Keratinocyte (primary cell): Measurements from ENCODE around the gene TP73. TPM values are rescaled to one million over a fixed set of nuclear protein-coding genes. Genes with fewer than 3 reads are reported as not detected.

Experiments
- DNase-seq: peaks from one replicate; pipeline ENCODE4 v3.0.0-alpha.2; 2011; ENCODE audit warnings: low read depth, missing footprints, low spot score
- FAIRE-seq: peaks from 2 replicates; lab custom pipeline; 2011; peaks lifted over from hg19 to GRCh38; lab: Jason Lieb, UNC
- H2AFZ ChIP-seq: 2 replicates; pipeline ENCODE4 v1.6.0; 2012; ENCODE audit warnings: low read length, control low read depth, inconsistent platforms; ENCODE audit not compliant: control insufficient read depth
- H3K27ac ChIP-seq: 2 replicates; pipeline ENCODE4 v1.5.1; 2011; ENCODE audit warnings: low read length; ENCODE audit not compliant: control insufficient read depth, insufficient read depth
- H3K27me3 ChIP-seq: 3 replicates; pipeline ENCODE4 v1.6.0; 2011; ENCODE audit warnings: low read length; ENCODE audit not compliant: control insufficient read depth, insufficient read depth; ENCODE audit errors: extremely low read depth
- H3K36me3 ChIP-seq, 2 experiments: 2 replicates in 1 of 2; 3 replicates in 1 of 2; pipeline ENCODE4 v1.5.1; 2011; ENCODE audit warnings: low read length in 2 of 2, mild to moderate bottlenecking in 1 of 2; ENCODE audit not compliant: control insufficient read depth in 2 of 2, insufficient read depth in 2 of 2; ENCODE audit errors: extremely low read depth in 1 of 2
- H3K4me1 ChIP-seq: 3 replicates; pipeline ENCODE4 v1.5.1; 2011; ENCODE audit warnings: low read length; ENCODE audit not compliant: control insufficient read depth, insufficient read depth; ENCODE audit errors: extremely low read depth
- H3K4me2 ChIP-seq: 3 replicates; pipeline ENCODE4 v1.6.0; 2011; ENCODE audit warnings: low read depth, low read length; ENCODE audit not compliant: control insufficient read depth, insufficient read depth; ENCODE audit errors: extremely low read depth
- H3K4me3 ChIP-seq, 3 experiments: fragments of 200-600 bp in 1 of 3; sonication (generic) in 1 of 3; 2 replicates in 2 of 3; 3 replicates in 1 of 3; pipeline ENCODE4 v1.5.1; 2011 to 2016; ENCODE audit warnings: low read length in 3 of 3, mild to moderate bottlenecking in 3 of 3, control low read depth in 2 of 3, inconsistent platforms in 1 of 3, low read depth in 1 of 3, mixed read lengths in 1 of 3, mixed run types in 1 of 3, moderate library complexity in 1 of 3; ENCODE audit not compliant: control insufficient read depth in 2 of 3, insufficient read depth in 2 of 3; ENCODE audit errors: extremely low read depth in 1 of 3
- H3K79me2 ChIP-seq: 2 replicates; pipeline ENCODE4 v1.6.0; 2012; ENCODE audit warnings: low read length; ENCODE audit not compliant: control insufficient read depth, insufficient read depth
- H3K9ac ChIP-seq: 3 replicates; pipeline ENCODE4 v1.6.0; 2011; ENCODE audit warnings: low read length; ENCODE audit not compliant: control insufficient read depth, insufficient read depth; ENCODE audit errors: extremely low read depth
- H3K9me1 ChIP-seq: 3 replicates; pipeline ENCODE4 v1.6.0; 2011; ENCODE audit warnings: low read length; ENCODE audit not compliant: control insufficient read depth, insufficient read depth; ENCODE audit errors: extremely low read depth
- H3K9me3 ChIP-seq: 2 replicates; pipeline ENCODE4 v1.5.1; 2012; ENCODE audit warnings: low read depth, low read length; ENCODE audit not compliant: control insufficient read depth
- H4K20me1 ChIP-seq: 3 replicates; pipeline ENCODE4 v1.6.0; 2011; ENCODE audit warnings: low read length; ENCODE audit not compliant: control insufficient read depth, insufficient read depth; ENCODE audit errors: extremely low read depth
- EZH2 ChIP-seq: IDR thresholded peaks from one replicate; pipeline ENCODE4 v1.6.1; 2012; ENCODE audit warnings: inconsistent platforms, mild to moderate bottlenecking, low read length, moderate library complexity
- dilution Hi-C: fragments of 300-500 bp; cut with MboI; formaldehyde crosslinking; loops from one replicate; pipeline ENCODE4 v1.7.0; 2020; ENCODE audit warnings: low sequenced_read_pairs; ENCODE audit not compliant: extremely low pct_ligation_motif_present
- polyA plus RNA-seq, 5 experiments: library from polyadenylated mRNA; depleted of rRNA in 3 of 5; stranded (reverse) in 3 of 5; stranded (forward) in 1 of 5; unstranded in 1 of 5; fragments of >200 nt; gene quantifications; 1 replicate in 1 of 5; 2 replicates in 3 of 5; 3 replicates in 1 of 5; pipeline versions ENCODE4 v1.2.1 to v1.2.3, GENCODE V29; 2011 to 2012; ENCODE audit warnings: missing spikeins in 2 of 5, low read depth in 1 of 5, low replicate concordance in 1 of 5
- TF ChIP-seq, protein P1 (sequence below), 3 experiments: IDR thresholded peaks in 1 of 3; conservative IDR thresholded peaks in 1 of 3; optimal IDR thresholded peaks in 1 of 3; 2 replicates in 2 of 3; 3 replicates in 1 of 3; pipeline versions ENCODE3 to v1.5.1; 2011; ENCODE audit warnings: low read length in 3 of 3, mild to moderate bottlenecking in 3 of 3, moderate library complexity in 2 of 3, control low read depth in 1 of 3, inconsistent platforms in 1 of 3; ENCODE audit not compliant: insufficient read depth in 2 of 3; ENCODE audit errors: extremely low read depth in 1 of 3

The TP73 gene
- polyA plus RNA-seq, 1 donor (not counting 4 experiments of a cell fraction or from before 2014, with no cell fraction given) = 0.14 TPM

DNA sequence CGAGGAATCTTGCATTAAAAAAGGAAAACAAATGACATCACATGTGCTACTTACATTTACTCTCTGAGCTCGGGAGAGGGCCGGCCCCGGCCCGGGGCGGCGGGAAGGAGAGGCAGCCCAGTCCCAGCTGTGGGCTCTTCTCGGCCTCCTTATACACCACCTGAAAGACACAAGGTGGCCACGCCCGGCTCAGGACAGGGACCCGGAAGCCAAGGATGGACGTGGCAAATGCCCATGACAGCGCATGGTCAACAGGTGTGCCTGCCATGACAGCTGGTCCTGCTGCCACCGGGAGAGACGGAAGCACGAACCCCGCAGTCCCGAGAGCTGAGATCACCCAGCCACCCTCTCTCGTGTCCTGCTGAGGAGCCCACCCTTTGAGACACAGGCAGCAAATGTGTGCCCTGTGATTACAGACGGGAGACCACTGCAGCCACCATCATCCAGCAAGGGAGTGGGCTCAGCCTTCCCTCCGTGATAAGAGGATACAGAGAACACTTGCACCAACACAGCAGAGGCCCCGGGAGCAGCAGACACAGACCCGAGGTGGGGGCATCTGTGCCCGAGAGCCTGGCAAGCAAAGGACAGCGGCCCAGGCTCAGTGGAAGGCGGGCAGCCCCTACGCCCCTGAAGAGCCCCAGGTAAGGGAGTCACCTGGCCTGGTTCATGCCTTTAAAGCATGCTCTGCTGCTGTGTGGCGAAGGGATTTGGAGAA is 18.8 kb upstream of the TP73 start:
- H3K4me1 ChIP-seq = no peaks in the 10 kb centered on the region
- no peak overlapping the region for H3K27ac ChIP-seq
- FAIRE-seq (no peak), DNase-seq (no peak)
- H2AFZ ChIP-seq = no peak overlapping the region
- H3K27me3 ChIP-seq = no peaks in the 10 kb centered on the region
- dilution Hi-C loops = loop anchor here (25.0 kb wide), 1 partner anchor 96 kb away; no protein-coding TSS in a partner anchor
- no peak overlapping the region for H3K4me2 ChIP-seq
- no peaks in the 10 kb centered on the region for H3K9me1 ChIP-seq
- TF ChIP-seq, protein P1, sequence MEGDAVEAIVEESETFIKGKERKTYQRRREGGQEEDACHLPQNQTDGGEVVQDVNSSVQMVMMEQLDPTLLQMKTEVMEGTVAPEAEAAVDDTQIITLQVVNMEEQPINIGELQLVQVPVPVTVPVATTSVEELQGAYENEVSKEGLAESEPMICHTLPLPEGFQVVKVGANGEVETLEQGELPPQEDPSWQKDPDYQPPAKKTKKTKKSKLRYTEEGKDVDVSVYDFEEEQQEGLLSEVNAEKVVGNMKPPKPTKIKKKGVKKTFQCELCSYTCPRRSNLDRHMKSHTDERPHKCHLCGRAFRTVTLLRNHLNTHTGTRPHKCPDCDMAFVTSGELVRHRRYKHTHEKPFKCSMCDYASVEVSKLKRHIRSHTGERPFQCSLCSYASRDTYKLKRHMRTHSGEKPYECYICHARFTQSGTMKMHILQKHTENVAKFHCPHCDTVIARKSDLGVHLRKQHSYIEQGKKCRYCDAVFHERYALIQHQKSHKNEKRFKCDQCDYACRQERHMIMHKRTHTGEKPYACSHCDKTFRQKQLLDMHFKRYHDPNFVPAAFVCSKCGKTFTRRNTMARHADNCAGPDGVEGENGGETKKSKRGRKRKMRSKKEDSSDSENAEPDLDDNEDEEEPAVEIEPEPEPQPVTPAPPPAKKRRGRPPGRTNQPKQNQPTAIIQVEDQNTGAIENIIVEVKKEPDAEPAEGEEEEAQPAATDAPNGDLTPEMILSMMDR (optimal IDR thresholded peaks at IDR 0.05 in 1 of 3, IDR thresholded peaks at IDR 0.05 in 1 of 3, conservative IDR thresholded peaks at IDR 0.05 in 1 of 3; ENCODE audit: extremely low read depth in 1 of 3, insufficient read depth in 2 of 3, low read length in 3 of 3) = no peak
- no peak overlapping the region for H3K9ac ChIP-seq
- H3K9me3 ChIP-seq = no peaks in the 10 kb centered on the region
- no peak overlapping the region for H3K4me3 ChIP-seq
- peaks cover 21 to 25% of the 10 kb centered on the region in 2 experiments for H3K36me3 ChIP-seq
- H4K20me1 ChIP-seq = no peaks in the 10 kb centered on the region
- no peaks in the 10 kb centered on the region for H3K79me2 ChIP-seq

DNA sequence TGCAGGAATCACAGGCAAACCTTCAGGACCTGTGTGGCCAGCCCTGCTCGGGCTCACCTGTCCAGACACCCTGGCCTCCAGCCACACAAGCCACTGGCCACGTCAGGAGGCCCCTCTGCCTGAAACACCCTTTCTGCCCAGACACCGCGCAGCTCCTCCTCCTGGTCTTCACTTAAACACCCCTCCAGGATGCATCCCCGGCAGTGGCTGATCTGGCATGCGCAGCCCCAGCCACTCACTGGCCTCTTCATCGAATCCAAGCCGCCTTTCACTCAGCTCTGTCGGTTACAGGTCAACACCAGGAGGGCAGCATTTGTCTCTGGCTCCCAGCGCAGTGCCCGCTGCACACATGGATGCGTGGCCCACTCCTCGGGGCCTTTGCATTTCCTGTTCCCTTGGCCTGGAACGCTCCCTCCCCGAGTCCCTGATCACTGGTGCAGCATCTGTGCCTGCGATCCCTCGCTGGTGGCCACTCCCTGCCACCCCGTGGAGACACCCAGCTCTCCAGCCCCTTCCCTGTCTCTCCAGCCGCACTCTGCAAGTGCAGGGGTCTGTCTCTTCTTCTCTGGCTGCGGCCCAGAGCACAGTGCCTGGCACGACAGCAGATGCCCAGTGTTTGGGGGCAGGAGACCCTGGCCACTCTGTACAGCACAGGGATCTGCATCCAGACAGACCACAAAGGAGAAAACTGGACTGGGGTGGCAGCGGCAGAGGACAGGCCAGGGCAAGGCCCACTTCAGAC is 18.1 kb upstream of the TP73 start:
- H3K9ac ChIP-seq = no peak overlapping the region
- no peaks in the 10 kb centered on the region for H3K9me1 ChIP-seq
- H3K4me2 ChIP-seq = no peak overlapping the region
- DNase-seq (no peak), FAIRE-seq (no peak)
- no peaks in the 10 kb centered on the region for H3K79me2 ChIP-seq
- H4K20me1 ChIP-seq = no peaks in the 10 kb centered on the region
- H2AFZ ChIP-seq = no peak overlapping the region
- TF ChIP-seq, protein P1 (optimal IDR thresholded peaks at IDR 0.05 in 1 of 3, IDR thresholded peaks at IDR 0.05 in 1 of 3, conservative IDR thresholded peaks at IDR 0.05 in 1 of 3; ENCODE audit: extremely low read depth in 1 of 3, insufficient read depth in 2 of 3, low read length in 3 of 3) = no peak
- TF ChIP-seq EZH2 = no peak
- H3K4me1 ChIP-seq = no peaks in the 10 kb centered on the region
- H3K9me3 ChIP-seq = no peaks in the 10 kb centered on the region
- H3K4me3 ChIP-seq = no peak overlapping the region
- dilution Hi-C loops = loop anchor here (25.0 kb wide), 1 partner anchor 97 kb away; no protein-coding TSS in a partner anchor
- H3K27ac ChIP-seq = no peak overlapping the region
- peaks cover 23 to 27% of the 10 kb centered on the region in 2 experiments for H3K36me3 ChIP-seq
- H3K27me3 ChIP-seq = no peaks in the 10 kb centered on the region
